H9 (cell line): Measurements from ENCODE around the gene LDHA. TPM values are rescaled to one million over a fixed set of nuclear protein-coding genes. Genes with fewer than 3 reads are reported as not detected.

Experiments
- DNase-seq: peaks from one replicate; pipeline ENCODE4 v3.0.0-alpha.2; 2017
- H2AFZ ChIP-seq: one replicate; pipeline ENCODE4 v1.6.1; 2013; ENCODE audit warnings: mild to moderate bottlenecking, low read length, control low read depth, moderate library complexity
- H2AK5ac ChIP-seq: 2 replicates; pipeline ENCODE4 v1.6.1; 2013; ENCODE audit warnings: low read length, control low read depth, mixed read lengths; ENCODE audit not compliant: insufficient read length
- H2BK120ac ChIP-seq: one replicate; pipeline ENCODE4 v1.6.1; 2013; ENCODE audit warnings: low read depth, mild to moderate bottlenecking, low read length, control low read depth, inconsistent platforms; ENCODE audit not compliant: poor library complexity, severe bottlenecking
- H2BK12ac ChIP-seq: 2 replicates; pipeline ENCODE4 v1.6.1; 2013; ENCODE audit warnings: low read length, control low read depth, mixed read lengths, low read depth; ENCODE audit not compliant: insufficient read length
- H2BK15ac ChIP-seq: 2 replicates; pipeline ENCODE4 v1.6.1; 2013; ENCODE audit warnings: low read depth, low read length, control low read depth
- H2BK20ac ChIP-seq: one replicate; pipeline ENCODE4 v1.6.1; 2013; ENCODE audit warnings: low read depth, mild to moderate bottlenecking, low read length, control low read depth, inconsistent platforms; ENCODE audit not compliant: poor library complexity, severe bottlenecking
- H2BK5ac ChIP-seq: 2 replicates; pipeline ENCODE4 v1.6.1; 2013; ENCODE audit warnings: low read length, control low read depth, mixed read lengths; ENCODE audit not compliant: insufficient read length
- H3K14ac ChIP-seq: 2 replicates; pipeline ENCODE4 v1.6.1; 2013; ENCODE audit warnings: low read length, control low read depth; ENCODE audit not compliant: insufficient read depth
- H3K18ac ChIP-seq: 2 replicates; pipeline ENCODE4 v1.6.1; 2013; ENCODE audit warnings: low read depth, mild to moderate bottlenecking, mixed read lengths, low read length, control low read depth; ENCODE audit not compliant: insufficient read length
- H3K23ac ChIP-seq: 2 replicates; pipeline ENCODE4 v1.6.1; 2013; ENCODE audit warnings: low read length, control low read depth, mixed read lengths, low read depth; ENCODE audit not compliant: insufficient read length
- H3K23me2 ChIP-seq: 2 replicates; pipeline ENCODE4 v1.6.1; 2013; ENCODE audit warnings: low read depth, mild to moderate bottlenecking, mixed read lengths, low read length, control low read depth; ENCODE audit not compliant: insufficient read length, poor library complexity, severe bottlenecking
- H3K27ac ChIP-seq: 2 replicates; pipeline ENCODE4 v1.5.1; 2013; ENCODE audit warnings: low read length, control low read depth, mixed read lengths, low read depth; ENCODE audit not compliant: insufficient read length
- H3K27me3 ChIP-seq: 2 replicates; pipeline ENCODE4 v1.6.1; 2013; ENCODE audit warnings: low read length, control low read depth, inconsistent platforms; ENCODE audit not compliant: insufficient read depth
- H3K4ac ChIP-seq: 2 replicates; pipeline ENCODE4 v1.6.1; 2013; ENCODE audit warnings: low read depth, mild to moderate bottlenecking, control low read depth, inconsistent platforms, low read length, moderate library complexity
- H3K4me1 ChIP-seq: 2 replicates; pipeline ENCODE4 v1.6.1; 2013; ENCODE audit warnings: low read length, control low read depth, inconsistent platforms; ENCODE audit not compliant: insufficient read depth
- H3K4me2 ChIP-seq: 2 replicates; pipeline ENCODE4 v1.6.1; 2013; ENCODE audit warnings: low read length, control low read depth, mixed read lengths; ENCODE audit not compliant: insufficient read length, insufficient read depth
- H3K56ac ChIP-seq: 2 replicates; pipeline ENCODE4 v1.6.1; 2013; ENCODE audit warnings: low read depth, mild to moderate bottlenecking, mixed read lengths, low read length, control low read depth; ENCODE audit not compliant: insufficient read length
- H3K79me1 ChIP-seq: 2 replicates; pipeline ENCODE4 v1.6.1; 2013; ENCODE audit warnings: low read depth, mild to moderate bottlenecking, moderate library complexity, low read length, control low read depth, inconsistent platforms; ENCODE audit not compliant: insufficient read depth, poor library complexity, severe bottlenecking
- H3K79me2 ChIP-seq: 2 replicates; pipeline ENCODE4 v1.6.1; 2013; ENCODE audit warnings: low read length, control low read depth, inconsistent platforms; ENCODE audit not compliant: insufficient read depth
- H3K9ac ChIP-seq: 2 replicates; pipeline ENCODE4 v1.6.1; 2013; ENCODE audit warnings: low read length, control low read depth, mixed read lengths; ENCODE audit not compliant: insufficient read length; ENCODE audit errors: extremely low read depth
- H3K9me3 ChIP-seq: one replicate; pipeline ENCODE4 v1.6.1; 2013; ENCODE audit warnings: low read depth, low read length, inconsistent platforms; ENCODE audit not compliant: control insufficient read depth
- H3T11ph ChIP-seq: one replicate; pipeline ENCODE4 v1.6.1; 2013; ENCODE audit warnings: mild to moderate bottlenecking, low read length, control low read depth, inconsistent platforms
- H4K20me1 ChIP-seq: one replicate; pipeline ENCODE4 v1.6.1; 2013; ENCODE audit not compliant: control insufficient read depth, insufficient read length, insufficient read depth
- H4K5ac ChIP-seq: 2 replicates; pipeline ENCODE4 v1.6.1; 2013; ENCODE audit warnings: low read depth, mild to moderate bottlenecking, mixed read lengths, low read length, control low read depth; ENCODE audit not compliant: insufficient read length
- H4K8ac ChIP-seq: replicated peaks from 2 replicates; pipeline ENCODE4 v1.6.1; 2013; ENCODE audit warnings: low read length, control low read depth, mixed read lengths, low read depth; ENCODE audit not compliant: insufficient read length
- H4K91ac ChIP-seq: 2 replicates; pipeline ENCODE4 v1.6.1; 2013; ENCODE audit warnings: low read depth, mild to moderate bottlenecking, moderate library complexity, mixed read lengths, low read length, control low read depth; ENCODE audit not compliant: insufficient read length
- H3K27ac Mint-ChIP-seq, 3 experiments: 2 replicates in 2 of 3; 3 replicates in 1 of 3; pipeline ENCODE4 v1.8.0; 2020 to 2021; ENCODE audit warnings: mixed read lengths in 3 of 3, mild to moderate bottlenecking in 1 of 3, moderate library complexity in 1 of 3
- H3K27me3 Mint-ChIP-seq: 2 replicates; pipeline ENCODE4 v1.8.0; 2021; ENCODE audit warnings: low read depth, mild to moderate bottlenecking, moderate library complexity, mixed read lengths
- H3K36me3 Mint-ChIP-seq, 3 experiments: 2 replicates in 2 of 3; 3 replicates in 1 of 3; pipeline ENCODE4 v1.8.0; 2020 to 2021; ENCODE audit warnings: low read depth in 3 of 3, mixed read lengths in 3 of 3; ENCODE audit not compliant: insufficient read depth in 1 of 3
- H3K4me1 Mint-ChIP-seq, 2 experiments: 2 replicates each; pipeline ENCODE4 v1.8.0; 2020; ENCODE audit warnings: mixed read lengths in 2 of 2
- H3K4me3 Mint-ChIP-seq, 2 experiments: 2 replicates in 1 of 2; 3 replicates in 1 of 2; pipeline ENCODE4 v1.8.0; 2020 to 2021; ENCODE audit warnings: mild to moderate bottlenecking in 2 of 2, mixed read lengths in 2 of 2, moderate library complexity in 1 of 2
- H3K9me3 Mint-ChIP-seq, 2 experiments: 2 replicates in 1 of 2; 3 replicates in 1 of 2; pipeline ENCODE4 v1.8.0; 2020; ENCODE audit warnings: mild to moderate bottlenecking in 2 of 2, mixed read lengths in 2 of 2, moderate library complexity in 1 of 2
- WGBS: extraction: QIAGEN DNeasy Blood & Tissue Kit; methylation state at CpG from one replicate; pipeline ENCODE4 v1.1.7; 2013; ENCODE audit warnings: missing lambda C conversion rate, low lambda C conversion rate, mixed read lengths; ENCODE audit not compliant: insufficient read length; ENCODE audit errors: extremely low coverage; 5-methylcytosine and 5-hydroxymethylcytosine counted together
- total RNA-seq: library from RNA; stranded (reverse); gene quantifications from 2 replicates; pipeline ENCODE4 v1.2.1, GENCODE V29; 2021
- TF ChIP-seq, protein P1 (sequence below): fragments of 200-600 bp; sonication (generic); conservative IDR thresholded peaks from 3 replicates; pipeline ENCODE4 v1.8.0; 2021; ENCODE audit warnings: antibody characterized with exemption, mild to moderate bottlenecking

LDHA gene
- total RNA-seq, 1 experiment from 2014 or later, result 720 TPM

DNA sequence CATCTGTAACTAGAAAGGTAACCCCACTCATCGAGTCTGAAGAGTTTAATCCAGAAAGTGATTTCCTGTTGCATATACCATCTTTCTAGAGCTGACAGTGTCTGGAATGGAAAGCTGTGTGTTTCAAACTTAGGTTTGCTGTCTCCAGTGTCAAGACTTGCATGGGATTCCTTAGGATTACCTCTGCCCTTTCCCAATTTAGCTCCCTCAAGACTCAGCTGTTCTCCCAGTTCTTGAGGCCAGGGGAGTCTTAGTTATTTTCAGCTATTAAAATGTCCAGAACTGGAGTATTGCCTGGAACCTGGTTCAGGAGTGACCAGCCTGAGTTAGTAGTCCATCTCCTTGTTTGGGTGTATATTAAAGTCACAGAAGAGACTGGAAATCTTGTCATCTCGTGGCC is 25.0 kb upstream of the LDHA start:
- Histone ChIP-seq H4K5ac (no peak overlapping the region), H2BK120ac (no peak overlapping the region), H3K27ac (no peak overlapping the region), H3K9ac (no peak overlapping the region), H2BK5ac (no peak overlapping the region), H2BK20ac (no peak overlapping the region), H3K9me3 (no peaks in the 10 kb centered on the region), H2AFZ (no peak overlapping the region), H3K79me1 (no peaks in the 10 kb centered on the region), H3K14ac (no peak overlapping the region), H3K18ac (no peak overlapping the region), H4K91ac (no peak overlapping the region), H3K4ac (no peak overlapping the region), H2AK5ac (no peak overlapping the region), H3K4me1 (no peaks in the 10 kb centered on the region), H2BK12ac (no peak overlapping the region), H3K23ac (no peak overlapping the region), H4K8ac (no peak overlapping the region), H3K56ac (no peak overlapping the region), H3K4me2 (no peak overlapping the region), H4K20me1 (no peaks in the 10 kb centered on the region), H3K23me2 (no peaks in the 10 kb centered on the region), H2BK15ac (no peak overlapping the region), H3K27me3 (no peaks in the 10 kb centered on the region), H3K79me2 (no peaks in the 10 kb centered on the region), H3T11ph (no peak overlapping the region)
- no CpG with 5 or more reads among the region's 2 CpGs for WGBS
- Mint-ChIP-seq H3K9me3 (no peaks in the 10 kb centered on the region), H3K27me3 (no peaks in the 10 kb centered on the region), H3K4me1 (no peaks in the 10 kb centered on the region), H3K36me3 (peaks cover 6 to 26% (median 19%) of the 10 kb centered on the region in 3 experiments; a peak in 5 of 7 replicates), H3K4me3 (no peak overlapping the region), H3K27ac (no peak overlapping the region)
- no peak for DNase-seq
- TF ChIP-seq, protein P1, sequence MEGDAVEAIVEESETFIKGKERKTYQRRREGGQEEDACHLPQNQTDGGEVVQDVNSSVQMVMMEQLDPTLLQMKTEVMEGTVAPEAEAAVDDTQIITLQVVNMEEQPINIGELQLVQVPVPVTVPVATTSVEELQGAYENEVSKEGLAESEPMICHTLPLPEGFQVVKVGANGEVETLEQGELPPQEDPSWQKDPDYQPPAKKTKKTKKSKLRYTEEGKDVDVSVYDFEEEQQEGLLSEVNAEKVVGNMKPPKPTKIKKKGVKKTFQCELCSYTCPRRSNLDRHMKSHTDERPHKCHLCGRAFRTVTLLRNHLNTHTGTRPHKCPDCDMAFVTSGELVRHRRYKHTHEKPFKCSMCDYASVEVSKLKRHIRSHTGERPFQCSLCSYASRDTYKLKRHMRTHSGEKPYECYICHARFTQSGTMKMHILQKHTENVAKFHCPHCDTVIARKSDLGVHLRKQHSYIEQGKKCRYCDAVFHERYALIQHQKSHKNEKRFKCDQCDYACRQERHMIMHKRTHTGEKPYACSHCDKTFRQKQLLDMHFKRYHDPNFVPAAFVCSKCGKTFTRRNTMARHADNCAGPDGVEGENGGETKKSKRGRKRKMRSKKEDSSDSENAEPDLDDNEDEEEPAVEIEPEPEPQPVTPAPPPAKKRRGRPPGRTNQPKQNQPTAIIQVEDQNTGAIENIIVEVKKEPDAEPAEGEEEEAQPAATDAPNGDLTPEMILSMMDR, result no peak
